Endothelial cell of umbilical vein (primary cell): ENCODE data around the gene SEMG2. TPM values are rescaled to one million over a fixed set of nuclear protein-coding genes. Genes with fewer than 3 reads are reported as not detected.

Source experiments
- Bru-seq: library from RNA; stranded (reverse); fragments of 400-500 nt; gene quantifications from one replicate; lab custom pipeline; 2021; lab: Mats Ljungman, UMichigan
- BruChase-seq, 2 experiments: library from RNA; stranded (reverse); fragments of 400-500 nt; gene quantifications; one replicate each; lab custom pipeline; 2021; lab: Mats Ljungman, UMichigan
- BruUV-seq: library from RNA; stranded (reverse); fragments of 400-500 nt; replicated peaks from 2 replicates; lab custom pipeline; 2021; lab: Mats Ljungman, UMichigan
- CTCF ChIA-PET: fragments of 300-600, 350-600 bp; sonication (Branson Sonifier 250); formaldehyde crosslinking; loops from one replicate; lab custom pipeline; 2021; ENCODE audit warnings: antibody characterized with exemption, inconsistent platforms; lab: Charles Lee
- POLR2A ChIA-PET: fragments of 300-600, 350-600 bp; sonication (Branson Sonifier 250); formaldehyde crosslinking; loops from one replicate; lab custom pipeline; 2021; ENCODE audit warnings: antibody characterized with exemption, inconsistent platforms; lab: Charles Lee
- DNase-seq: peaks from one replicate; pipeline ENCODE4 v3.0.0-alpha.2; 2011; ENCODE audit warnings: low read depth, low spot score
- FAIRE-seq: peaks from 2 replicates; lab custom pipeline; 2011; peaks lifted over from hg19 to GRCh38; lab: Jason Lieb, UNC
- H2AFZ ChIP-seq: 2 replicates; pipeline ENCODE4 v1.6.0; 2012; ENCODE audit warnings: low read depth, low read length, control low read depth, inconsistent platforms
- H3K27ac ChIP-seq: 2 replicates; pipeline ENCODE4 v1.5.1; 2011; ENCODE audit warnings: low read depth, mild to moderate bottlenecking, control low read depth, low read length, moderate library complexity; ENCODE audit not compliant: insufficient read depth
- H3K27me3 ChIP-seq, 2 experiments: 2 replicates each; pipeline versions ENCODE4 v1.6.0 to v1.6.1; 2011; ENCODE audit warnings: low read length in 2 of 2, mixed read lengths in 1 of 2; ENCODE audit not compliant: control insufficient read depth in 2 of 2, insufficient read depth in 2 of 2
- H3K36me3 ChIP-seq, 2 experiments: 2 replicates in 1 of 2; 3 replicates in 1 of 2; pipeline ENCODE4 v1.5.1; 2011; ENCODE audit warnings: low read length in 2 of 2, mild to moderate bottlenecking in 1 of 2, moderate library complexity in 1 of 2; ENCODE audit not compliant: control insufficient read depth in 2 of 2, insufficient read depth in 2 of 2; ENCODE audit errors: extremely low read depth in 1 of 2
- H3K4me1 ChIP-seq: 3 replicates; pipeline ENCODE4 v1.5.1; 2011; ENCODE audit warnings: mild to moderate bottlenecking, low read length; ENCODE audit not compliant: control insufficient read depth, insufficient read depth; ENCODE audit errors: extremely low read depth
- H3K4me2 ChIP-seq: 2 replicates; pipeline ENCODE4 v1.6.1; 2011; ENCODE audit warnings: low read length, control low read depth, mixed read lengths; ENCODE audit not compliant: insufficient read depth
- H3K4me3 ChIP-seq, 3 experiments: fragments of 200-600 bp in 1 of 3; sonication (generic), shearing (Covaris generic) in 1 of 3; replicated peaks in 1 of 3; 2 replicates each; pipeline ENCODE4 v1.5.1; 2011 to 2016; ENCODE audit warnings: control low read depth in 3 of 3, low read length in 3 of 3, mild to moderate bottlenecking in 2 of 3, inconsistent platforms in 1 of 3, low read depth in 1 of 3, moderate library complexity in 1 of 3; ENCODE audit not compliant: insufficient read depth in 1 of 3
- H3K79me2 ChIP-seq: 2 replicates; pipeline ENCODE4 v1.6.0; 2012; ENCODE audit warnings: low read length, inconsistent platforms; ENCODE audit not compliant: control insufficient read depth, insufficient read depth
- H3K9ac ChIP-seq: replicated peaks from 2 replicates; pipeline ENCODE3; 2011; ENCODE audit warnings: low read length, control low read depth; ENCODE audit not compliant: insufficient read depth; ENCODE audit errors: extremely low read depth
- H3K9me1 ChIP-seq: replicated peaks from 3 replicates; pipeline ENCODE4 v1.6.0; 2011; ENCODE audit warnings: mild to moderate bottlenecking, low read length; ENCODE audit not compliant: control insufficient read depth, insufficient read depth; ENCODE audit errors: extremely low read depth
- H3K9me3 ChIP-seq: replicated peaks from 2 replicates; pipeline ENCODE4 v1.5.1; 2012; ENCODE audit warnings: low read length, inconsistent platforms; ENCODE audit not compliant: control insufficient read depth, insufficient read depth
- H4K20me1 ChIP-seq: replicated peaks from 2 replicates; pipeline ENCODE3; 2011; ENCODE audit warnings: mild to moderate bottlenecking, low read length; ENCODE audit not compliant: control insufficient read depth, insufficient read depth; ENCODE audit errors: extremely low read depth
- CTCF ChIP-seq, 2 donors: IDR thresholded peaks; 1 replicate in 1 of 2; 2 replicates in 1 of 2; pipeline ENCODE4 v1.5.1; 2011; ENCODE audit warnings: low read length in 2 of 2, mild to moderate bottlenecking in 2 of 2, moderate library complexity in 2 of 2, control low read depth in 1 of 2, inconsistent platforms in 1 of 2, low read depth in 1 of 2; ENCODE audit not compliant: insufficient read depth in 1 of 2; ENCODE audit errors: extremely low read depth in 1 of 2
- EZH2 ChIP-seq: IDR thresholded peaks from 2 replicates; pipeline ENCODE4 v1.6.1; 2012; ENCODE audit warnings: borderline replicate concordance, low read depth, mild to moderate bottlenecking, moderate library complexity, low read length, inconsistent platforms; ENCODE audit not compliant: severe bottlenecking
- FOS ChIP-seq: IDR thresholded peaks from 2 replicates; pipeline ENCODE4 v1.6.1; 2011; ENCODE audit warnings: mild to moderate bottlenecking, low read length, moderate library complexity, borderline replicate concordance; ENCODE audit not compliant: insufficient read depth
- GATA2 ChIP-seq: IDR thresholded peaks from 2 replicates; pipeline ENCODE4 v1.7.0; 2011; ENCODE audit warnings: low read depth, mild to moderate bottlenecking, moderate library complexity, mixed read lengths, low read length; ENCODE audit not compliant: insufficient read length, insufficient read depth
- JUN ChIP-seq: IDR thresholded peaks from 2 replicates; pipeline ENCODE4 v1.6.1; 2011; ENCODE audit warnings: borderline replicate concordance, low read depth; ENCODE audit not compliant: insufficient read length, insufficient read depth
- MAX ChIP-seq: IDR thresholded peaks from 2 replicates; pipeline ENCODE4 v1.6.1; 2011; ENCODE audit not compliant: insufficient read depth, insufficient read length
- MYC ChIP-seq: IDR thresholded peaks from one replicate; pipeline ENCODE4 v1.6.1; 2011; ENCODE audit warnings: mild to moderate bottlenecking, low read depth, low read length
- POLR2A ChIP-seq: IDR thresholded peaks from 2 replicates; pipeline ENCODE4 v1.6.1; 2012; ENCODE audit warnings: low read depth, mild to moderate bottlenecking, control low read depth, low read length
- POLR2AphosphoS5 ChIP-seq: IDR thresholded peaks from 2 replicates; pipeline ENCODE4 v1.6.1; 2012; ENCODE audit warnings: low read depth, mild to moderate bottlenecking, control low read depth, low read length, moderate library complexity; ENCODE audit not compliant: insufficient read depth
- dilution Hi-C: fragments of 300-500 bp; cut with MboI; formaldehyde crosslinking; loops from one replicate; pipeline ENCODE4 v1.15.0; 2019; ENCODE audit warnings: low sequenced_read_pairs; ENCODE audit not compliant: extremely low pct_ligation_motif_present
- intact Hi-C: fragments of 100-400 bp; cut with micrococcal nuclease; formaldehyde crosslinking; loops from one replicate; pipeline ENCODE4 v1.10.0; 2022
- long read RNA-seq: library from polyadenylated mRNA; stranded (forward); transcript quantifications from one replicate; pipeline ENCODE4 v2.0.0, GENCODE V29; 2021
- polyA minus RNA-seq, 3 experiments: library from RNA; depleted of rRNA, polyadenylated mRNA; stranded (reverse); fragments of >200 nt; gene quantifications; 1 replicate in 1 of 3; 2 replicates in 2 of 3; pipeline ENCODE4 v1.2.3, GENCODE V29; 2011
- polyA plus RNA-seq, 4 experiments: library from polyadenylated mRNA; depleted of rRNA in 3 of 4; stranded (reverse) in 3 of 4; unstranded in 1 of 4; fragments of >200 nt; gene quantifications; 2 replicates each; pipeline versions ENCODE4 v1.2.1 to v1.2.3, GENCODE V29; 2011 to 2012; ENCODE audit warnings: missing spikeins in 1 of 4
- total RNA-seq: library from RNA; stranded (reverse); gene quantifications from 2 replicates; pipeline ENCODE4 v1.2.3, GENCODE V29; 2021

Gene SEMG2
- total RNA-seq (not detected in 2 replicates), polyA plus RNA-seq (not detected in 2 replicates), polyA minus RNA-seq (not detected in 2 replicates), Bru-seq, nascent RNA (not detected), BruChase-seq, experiment 1, labeled RNA remaining after a 6-hour chase (not detected), BruChase-seq, experiment 2, labeled RNA remaining after a 2-hour chase (not detected)
- polyA plus RNA-seq (2011; cell fraction: cytosol; rRNA removed): not detected in 2 replicates
- polyA plus RNA-seq (2011; cell fraction: nucleus; rRNA removed): not detected in 2 replicates
- polyA plus RNA-seq (2012): not detected in 2 replicates
- not detected for polyA minus RNA-seq (2011; cell fraction: cytosol; rRNA and poly(A)+ RNA removed)
- polyA minus RNA-seq (2011; cell fraction: nucleus; rRNA and poly(A)+ RNA removed): not detected in 2 replicates
- long read RNA-seq: 0 reads

GRCh38 chr20:45221076-45221475, at the start of gene SEMG2:
Gene SEMG2, plus strand, starts transcription at chr20:45221373. Its CDS starts 17 bp downstream, at chr20:45221390.
- Histone ChIP-seq H3K4me2 (no peak within 1 kb of the TSS), H3K36me3 (no peaks in the 10 kb centered on the region), H3K4me1 (no peaks in the 10 kb centered on the region), H3K79me2 (no peaks in the 10 kb centered on the region), H3K27ac (no peak within 1 kb of the TSS), H3K9me1 (no peaks in the 10 kb centered on the region), H3K9me3 (no peaks in the 10 kb centered on the region), H4K20me1 (no peaks in the 10 kb centered on the region), H3K4me3 (no peak within 1 kb of the TSS), H2AFZ (no peak within 1 kb of the TSS), H3K27me3 (no peaks in the 10 kb centered on the region), H3K9ac (no peak within 1 kb of the TSS)
- dilution Hi-C loops (no loop called here), intact Hi-C loops (no loop called here)
- no peak for DNase-seq
- ChIA-PET POLR2A (no interaction called here), CTCF (interaction anchor here (1.4 kb wide), 1 partner anchor 177 kb away, joined by 5 read pairs; no protein-coding TSS in a partner anchor)
- FAIRE-seq: no peak
- TF ChIP-seq POLR2A (no peak), MAX (no peak), JUN (no peak), GATA2 (no peak), POLR2AphosphoS5 (no peak), FOS (no peak), EZH2 (no peak), MYC (no peak), CTCF (IDR thresholded peaks at IDR 0.05; ENCODE audit: extremely low read depth in 1 of 2, insufficient read depth in 1 of 2, low read depth in 1 of 2, low read length in 2 of 2) (no peak)
- BruUV-seq: no TSS peak
